H9 (cell line): ENCODE results near the gene PPP2R2B. TPM values are rescaled to one million over a fixed set of nuclear protein-coding genes. Genes with fewer than 3 reads are reported as not detected.

Experiments
- DNase-seq: peaks from one replicate; pipeline ENCODE4 v3.0.0-alpha.2; 2017
- H2AFZ ChIP-seq: one replicate; pipeline ENCODE4 v1.6.1; 2013; ENCODE audit warnings: mild to moderate bottlenecking, low read length, control low read depth, moderate library complexity
- H2AK5ac ChIP-seq: 2 replicates; pipeline ENCODE4 v1.6.1; 2013; ENCODE audit warnings: low read length, control low read depth, mixed read lengths; ENCODE audit not compliant: insufficient read length
- H2BK120ac ChIP-seq: one replicate; pipeline ENCODE4 v1.6.1; 2013; ENCODE audit warnings: low read depth, mild to moderate bottlenecking, low read length, control low read depth, inconsistent platforms; ENCODE audit not compliant: poor library complexity, severe bottlenecking
- H2BK12ac ChIP-seq: 2 replicates; pipeline ENCODE4 v1.6.1; 2013; ENCODE audit warnings: low read length, control low read depth, mixed read lengths, low read depth; ENCODE audit not compliant: insufficient read length
- H2BK15ac ChIP-seq: 2 replicates; pipeline ENCODE4 v1.6.1; 2013; ENCODE audit warnings: low read depth, low read length, control low read depth
- H2BK20ac ChIP-seq: one replicate; pipeline ENCODE4 v1.6.1; 2013; ENCODE audit warnings: low read depth, mild to moderate bottlenecking, low read length, control low read depth, inconsistent platforms; ENCODE audit not compliant: poor library complexity, severe bottlenecking
- H2BK5ac ChIP-seq: 2 replicates; pipeline ENCODE4 v1.6.1; 2013; ENCODE audit warnings: low read length, control low read depth, mixed read lengths; ENCODE audit not compliant: insufficient read length
- H3K14ac ChIP-seq: 2 replicates; pipeline ENCODE4 v1.6.1; 2013; ENCODE audit warnings: low read length, control low read depth; ENCODE audit not compliant: insufficient read depth
- H3K18ac ChIP-seq: 2 replicates; pipeline ENCODE4 v1.6.1; 2013; ENCODE audit warnings: low read depth, mild to moderate bottlenecking, mixed read lengths, low read length, control low read depth; ENCODE audit not compliant: insufficient read length
- H3K23ac ChIP-seq: 2 replicates; pipeline ENCODE4 v1.6.1; 2013; ENCODE audit warnings: low read length, control low read depth, mixed read lengths, low read depth; ENCODE audit not compliant: insufficient read length
- H3K23me2 ChIP-seq: 2 replicates; pipeline ENCODE4 v1.6.1; 2013; ENCODE audit warnings: low read depth, mild to moderate bottlenecking, mixed read lengths, low read length, control low read depth; ENCODE audit not compliant: insufficient read length, poor library complexity, severe bottlenecking
- H3K27ac ChIP-seq: 2 replicates; pipeline ENCODE4 v1.5.1; 2013; ENCODE audit warnings: low read length, control low read depth, mixed read lengths, low read depth; ENCODE audit not compliant: insufficient read length
- H3K27me3 ChIP-seq: 2 replicates; pipeline ENCODE4 v1.6.1; 2013; ENCODE audit warnings: low read length, control low read depth, inconsistent platforms; ENCODE audit not compliant: insufficient read depth
- H3K4ac ChIP-seq: 2 replicates; pipeline ENCODE4 v1.6.1; 2013; ENCODE audit warnings: low read depth, mild to moderate bottlenecking, control low read depth, inconsistent platforms, low read length, moderate library complexity
- H3K4me1 ChIP-seq: 2 replicates; pipeline ENCODE4 v1.6.1; 2013; ENCODE audit warnings: low read length, control low read depth, inconsistent platforms; ENCODE audit not compliant: insufficient read depth
- H3K4me2 ChIP-seq: 2 replicates; pipeline ENCODE4 v1.6.1; 2013; ENCODE audit warnings: low read length, control low read depth, mixed read lengths; ENCODE audit not compliant: insufficient read length, insufficient read depth
- H3K56ac ChIP-seq: 2 replicates; pipeline ENCODE4 v1.6.1; 2013; ENCODE audit warnings: low read depth, mild to moderate bottlenecking, mixed read lengths, low read length, control low read depth; ENCODE audit not compliant: insufficient read length
- H3K79me1 ChIP-seq: 2 replicates; pipeline ENCODE4 v1.6.1; 2013; ENCODE audit warnings: low read depth, mild to moderate bottlenecking, moderate library complexity, low read length, control low read depth, inconsistent platforms; ENCODE audit not compliant: insufficient read depth, poor library complexity, severe bottlenecking
- H3K79me2 ChIP-seq: 2 replicates; pipeline ENCODE4 v1.6.1; 2013; ENCODE audit warnings: low read length, control low read depth, inconsistent platforms; ENCODE audit not compliant: insufficient read depth
- H3K9ac ChIP-seq: 2 replicates; pipeline ENCODE4 v1.6.1; 2013; ENCODE audit warnings: low read length, control low read depth, mixed read lengths; ENCODE audit not compliant: insufficient read length; ENCODE audit errors: extremely low read depth
- H3K9me3 ChIP-seq: one replicate; pipeline ENCODE4 v1.6.1; 2013; ENCODE audit warnings: low read depth, low read length, inconsistent platforms; ENCODE audit not compliant: control insufficient read depth
- H3T11ph ChIP-seq: one replicate; pipeline ENCODE4 v1.6.1; 2013; ENCODE audit warnings: mild to moderate bottlenecking, low read length, control low read depth, inconsistent platforms
- H4K20me1 ChIP-seq: one replicate; pipeline ENCODE4 v1.6.1; 2013; ENCODE audit not compliant: control insufficient read depth, insufficient read length, insufficient read depth
- H4K5ac ChIP-seq: 2 replicates; pipeline ENCODE4 v1.6.1; 2013; ENCODE audit warnings: low read depth, mild to moderate bottlenecking, mixed read lengths, low read length, control low read depth; ENCODE audit not compliant: insufficient read length
- H4K8ac ChIP-seq: replicated peaks from 2 replicates; pipeline ENCODE4 v1.6.1; 2013; ENCODE audit warnings: low read length, control low read depth, mixed read lengths, low read depth; ENCODE audit not compliant: insufficient read length
- H4K91ac ChIP-seq: 2 replicates; pipeline ENCODE4 v1.6.1; 2013; ENCODE audit warnings: low read depth, mild to moderate bottlenecking, moderate library complexity, mixed read lengths, low read length, control low read depth; ENCODE audit not compliant: insufficient read length
- H3K27ac Mint-ChIP-seq, 3 experiments: 2 replicates in 2 of 3; 3 replicates in 1 of 3; pipeline ENCODE4 v1.8.0; 2020 to 2021; ENCODE audit warnings: mixed read lengths in 3 of 3, mild to moderate bottlenecking in 1 of 3, moderate library complexity in 1 of 3
- H3K27me3 Mint-ChIP-seq: 2 replicates; pipeline ENCODE4 v1.8.0; 2021; ENCODE audit warnings: low read depth, mild to moderate bottlenecking, moderate library complexity, mixed read lengths
- H3K36me3 Mint-ChIP-seq, 3 experiments: 2 replicates in 2 of 3; 3 replicates in 1 of 3; pipeline ENCODE4 v1.8.0; 2020 to 2021; ENCODE audit warnings: low read depth in 3 of 3, mixed read lengths in 3 of 3; ENCODE audit not compliant: insufficient read depth in 1 of 3
- H3K4me1 Mint-ChIP-seq, 2 experiments: 2 replicates each; pipeline ENCODE4 v1.8.0; 2020; ENCODE audit warnings: mixed read lengths in 2 of 2
- H3K4me3 Mint-ChIP-seq, 2 experiments: 2 replicates in 1 of 2; 3 replicates in 1 of 2; pipeline ENCODE4 v1.8.0; 2020 to 2021; ENCODE audit warnings: mild to moderate bottlenecking in 2 of 2, mixed read lengths in 2 of 2, moderate library complexity in 1 of 2
- H3K9me3 Mint-ChIP-seq, 2 experiments: 2 replicates in 1 of 2; 3 replicates in 1 of 2; pipeline ENCODE4 v1.8.0; 2020; ENCODE audit warnings: mild to moderate bottlenecking in 2 of 2, mixed read lengths in 2 of 2, moderate library complexity in 1 of 2
- CTCF ChIP-seq: fragments of 200-600 bp; sonication (generic); conservative IDR thresholded peaks from 3 replicates; pipeline ENCODE4 v1.8.0; 2021; ENCODE audit warnings: antibody characterized with exemption, mild to moderate bottlenecking
- total RNA-seq: library from RNA; stranded (reverse); gene quantifications from 2 replicates; pipeline ENCODE4 v1.2.1, GENCODE V29; 2021

The PPP2R2B gene
- total RNA-seq, 1 experiment from 2014 or later, result 14.3 TPM

GRCh38 chr5:146697211-146697610 is 181.3 kb downstream of the PPP2R2B start:
- no peaks in the 10 kb centered on the region for H3K9me3 ChIP-seq
- no peaks in the 10 kb centered on the region for H4K20me1 ChIP-seq
- H2BK120ac ChIP-seq, result no peak overlapping the region
- no peak for DNase-seq
- no peak overlapping the region for H3K23ac ChIP-seq
- no peaks in the 10 kb centered on the region for H3K79me2 ChIP-seq
- no peak overlapping the region for H3K27ac ChIP-seq
- no peaks in the 10 kb centered on the region for H3K27me3 ChIP-seq
- no peaks in the 10 kb centered on the region for H3K79me1 ChIP-seq
- Mint-ChIP-seq H3K27me3 (no peaks in the 10 kb centered on the region), H3K27ac (no peak overlapping the region), H3K9me3 (no peaks in the 10 kb centered on the region), H3K36me3 (peaks cover 0 to 13% (median 10%) of the 10 kb centered on the region in 3 experiments; a peak in 4 of 7 replicates), H3K4me3 (no peak overlapping the region), H3K4me1 (peaks cover 31% of the 10 kb centered on the region in 2 experiments)
- H3K23me2 ChIP-seq, result no peaks in the 10 kb centered on the region
- H3K4ac ChIP-seq, result no peak overlapping the region
- H2BK20ac ChIP-seq, result no peak overlapping the region
- no peak overlapping the region for H3K14ac ChIP-seq
- no peak overlapping the region for H2BK5ac ChIP-seq
- no peak overlapping the region for H4K91ac ChIP-seq
- no peak overlapping the region for H3K18ac ChIP-seq
- H3K4me1 ChIP-seq, result peaks cover 2% of the 10 kb centered on the region; the same call in 1 of the 2 replicates
- H2BK12ac ChIP-seq, result no peak overlapping the region
- no peak overlapping the region for H3K9ac ChIP-seq
- no peak overlapping the region for H2AK5ac ChIP-seq
- no peak overlapping the region for H4K8ac ChIP-seq
- no peak overlapping the region for H2AFZ ChIP-seq
- no peak overlapping the region for H3T11ph ChIP-seq
- H3K4me2 ChIP-seq, result no peak overlapping the region
- H3K56ac ChIP-seq, result no peak overlapping the region
- no peak for TF ChIP-seq CTCF
- H4K5ac ChIP-seq, result no peak overlapping the region
- no peak overlapping the region for H2BK15ac ChIP-seq
